ENCODE data around the gene PCNX3. TPM values are rescaled to one million over a fixed set of nuclear protein-coding genes. Genes with fewer than 3 reads are reported as not detected.

The PCNX3 gene
- polyA plus RNA-seq, 1 donor from 2014 or later: 7.8 TPM

- Histone ChIP-seq H3F3A (ENCODE audit: insufficient read depth, low read length, poor library complexity, severe bottlenecking) (no peaks in the 10 kb centered on the region), H3K27me3 (ENCODE audit: insufficient read depth, low read depth, low read length) (peaks cover 7% of the 10 kb centered on the region), H3K4me2 (ENCODE audit: low read length) (no peak overlapping the region), H3K9me3 (ENCODE audit: low read length) (no peaks in the 10 kb centered on the region), H3K27ac (ENCODE audit: low read length) (no peak overlapping the region), H3K4me3 (ENCODE audit: low read length) (no peak overlapping the region), H3K79me2 (replicated peaks; ENCODE audit: insufficient read depth, low read length) (peaks cover 13% of the 10 kb centered on the region), H3K9me2 (ENCODE audit: insufficient read depth, low read length) (no peaks in the 10 kb centered on the region), H2AFZ (ENCODE audit: low read depth, low read length) (no peak overlapping the region), H3K9ac (ENCODE audit: low read length) (no peak overlapping the region), H4K20me1 (ENCODE audit: insufficient read depth) (peaks cover 9% of the 10 kb centered on the region), H3K36me3 (ENCODE audit: insufficient read depth, low read length) (no peaks in the 10 kb centered on the region)
- no peak for TF ChIP-seq EZH2 (IDR thresholded peaks at IDR 0.05; ENCODE audit: borderline replicate concordance, insufficient read depth, low read length, poor library complexity, severe bottlenecking)
- TF ChIP-seq RAD21 (conservative IDR thresholded peaks at IDR 0.05): no peak
- TF ChIP-seq SMC3 (conservative IDR thresholded peaks at IDR 0.05; ENCODE audit: poor library complexity): no peak
- no peak for TF ChIP-seq EP300 (conservative IDR thresholded peaks at IDR 0.05; ENCODE audit: poor library complexity, severe bottlenecking)
- no peak for TF ChIP-seq CTCF (IDR thresholded peaks at IDR 0.05; ENCODE audit: poor library complexity, severe bottlenecking)
- no peak for TF ChIP-seq MXI1 (conservative IDR thresholded peaks at IDR 0.05; ENCODE audit: poor library complexity, severe bottlenecking)
- no peak for TF ChIP-seq REST (IDR thresholded peaks at IDR 0.05; ENCODE audit: borderline replicate concordance)
- no peak for TF ChIP-seq TAF1 (IDR thresholded peaks at IDR 0.05; ENCODE audit: low read depth)
- no peak for TF ChIP-seq POLR2AphosphoS5 (IDR thresholded peaks at IDR 0.05)
Measured at GRCh38 chr11:65578667-65579066, 36.9 kb upstream of the PCNX3 start.

GRCh38 chr11:65579291-65579690, 36.3 kb upstream of the PCNX3 start:
- peaks cover 7% of the 10 kb centered on the region for H4K20me1 ChIP-seq (ENCODE audit: insufficient read depth)
- H3K9me3 ChIP-seq (ENCODE audit: low read length): no peaks in the 10 kb centered on the region
- H3K27ac ChIP-seq (ENCODE audit: low read length): no peak overlapping the region
- H3K79me2 ChIP-seq (replicated peaks; ENCODE audit: insufficient read depth, low read length): peaks cover 10% of the 10 kb centered on the region
- H2AFZ ChIP-seq (ENCODE audit: low read depth, low read length): no peak overlapping the region
- H3K9ac ChIP-seq (ENCODE audit: low read length): no peak overlapping the region
- TF ChIP-seq REST (IDR thresholded peaks at IDR 0.05; ENCODE audit: borderline replicate concordance): no peak
- TF ChIP-seq POLR2AphosphoS5 (IDR thresholded peaks at IDR 0.05): no peak
- TF ChIP-seq TAF1 (IDR thresholded peaks at IDR 0.05; ENCODE audit: low read depth): no peak
- TF ChIP-seq CTCF (IDR thresholded peaks at IDR 0.05; ENCODE audit: poor library complexity, severe bottlenecking): no peak
- no peak for TF ChIP-seq MXI1 (conservative IDR thresholded peaks at IDR 0.05; ENCODE audit: poor library complexity, severe bottlenecking)
- TF ChIP-seq EZH2 (IDR thresholded peaks at IDR 0.05; ENCODE audit: borderline replicate concordance, insufficient read depth, low read length, poor library complexity, severe bottlenecking): no peak
- no peak for TF ChIP-seq EP300 (conservative IDR thresholded peaks at IDR 0.05; ENCODE audit: poor library complexity, severe bottlenecking)
- TF ChIP-seq RAD21 (conservative IDR thresholded peaks at IDR 0.05): no peak
- TF ChIP-seq SMC3 (conservative IDR thresholded peaks at IDR 0.05; ENCODE audit: poor library complexity): no peak
- H3K36me3 ChIP-seq (ENCODE audit: insufficient read depth, low read length): no peaks in the 10 kb centered on the region
- no peaks in the 10 kb centered on the region for H3F3A ChIP-seq (ENCODE audit: insufficient read depth, low read length, poor library complexity, severe bottlenecking)
- no peak overlapping the region for H3K4me3 ChIP-seq (ENCODE audit: low read length)
- H3K4me2 ChIP-seq (ENCODE audit: low read length): no peak overlapping the region
- H3K27me3 ChIP-seq (ENCODE audit: insufficient read depth, low read depth, low read length): peaks cover 13% of the 10 kb centered on the region
- no peaks in the 10 kb centered on the region for H3K9me2 ChIP-seq (ENCODE audit: insufficient read depth, low read length)
